Transverse colon (tissue), 3 donors: ENCODE measurements around the gene KCNK7.

Experiments used
- CTCF ChIP-seq, 5 experiments: fragments of 200-600 bp in 3 of 5; fragments of 450-650 bp in 2 of 5; sonication (generic) in 3 of 5; IDR thresholded peaks; 1 replicate in 2 of 5; 2 replicates in 3 of 5; pipeline ENCODE4 v1.5.1; 2016 to 2017; ENCODE audit warnings: antibody characterized with exemption in 5 of 5, inconsistent platforms in 3 of 5, mild to moderate bottlenecking in 2 of 5, moderate library complexity in 1 of 5
- POLR2A ChIP-seq: fragments of 450-650 bp; IDR thresholded peaks from one replicate; pipeline ENCODE4 v1.6.1; 2016; ENCODE audit warnings: antibody characterized with exemption, mild to moderate bottlenecking, moderate library complexity

DNA sequence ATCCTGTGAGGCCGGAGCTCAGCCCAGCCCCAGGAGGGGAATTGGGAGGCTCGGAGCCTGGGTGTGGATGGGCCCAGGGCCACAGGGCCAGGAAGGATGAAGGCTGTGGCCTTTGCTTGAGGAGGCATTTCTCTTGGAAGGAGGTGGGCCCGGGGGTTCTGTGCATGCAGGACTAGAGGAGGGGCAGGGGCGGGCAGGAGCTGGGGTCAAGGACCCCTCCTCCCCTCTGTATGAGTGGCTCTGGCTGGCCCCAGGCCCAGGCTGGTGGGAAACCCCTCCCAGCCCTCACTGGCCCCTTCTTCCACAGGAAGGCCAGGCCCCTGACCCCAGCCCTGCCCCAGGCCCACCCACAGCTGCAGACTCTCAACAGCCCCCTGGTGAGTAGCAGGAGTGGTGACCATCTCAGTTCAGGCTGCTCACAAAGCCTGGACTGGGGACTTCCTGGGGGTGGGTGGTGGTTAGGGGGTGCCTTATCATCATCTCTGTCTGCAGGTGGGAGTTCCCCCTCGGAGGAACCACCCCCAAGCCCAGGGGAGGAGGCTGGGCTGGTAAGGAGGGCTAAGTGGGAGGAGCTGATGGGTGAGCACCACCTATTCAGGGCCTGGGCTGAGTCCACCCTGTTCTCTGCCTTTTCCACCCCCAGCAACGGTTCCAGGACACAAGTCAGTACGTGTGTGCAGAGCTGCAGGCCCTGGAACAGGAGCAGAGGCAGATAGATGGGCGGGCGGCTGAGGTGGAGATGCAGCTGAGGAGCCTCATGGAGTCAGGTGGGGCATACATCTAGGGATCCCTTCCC, 6.0 kb downstream of the KCNK7 start:
- no peak for TF ChIP-seq CTCF (IDR thresholded peaks at IDR 0.05)
- no peak for TF ChIP-seq POLR2A
